GM21367 (cell line): ENCODE measurements around the gene PPDPF.
"Not testable (repeated sequence)": the region's sequence is repeated elsewhere in the genome, so short reads cannot be mapped to it uniquely, and the experiment has no call there.

ENCODE experiments used
- ATAC-seq: cut with Tn5 transposase; IDR thresholded peaks from one replicate; pipeline ENCODE4 v1.9.1; 2021; ENCODE audit not compliant: unreplicated experiment

PPDPF gene

DNA sequence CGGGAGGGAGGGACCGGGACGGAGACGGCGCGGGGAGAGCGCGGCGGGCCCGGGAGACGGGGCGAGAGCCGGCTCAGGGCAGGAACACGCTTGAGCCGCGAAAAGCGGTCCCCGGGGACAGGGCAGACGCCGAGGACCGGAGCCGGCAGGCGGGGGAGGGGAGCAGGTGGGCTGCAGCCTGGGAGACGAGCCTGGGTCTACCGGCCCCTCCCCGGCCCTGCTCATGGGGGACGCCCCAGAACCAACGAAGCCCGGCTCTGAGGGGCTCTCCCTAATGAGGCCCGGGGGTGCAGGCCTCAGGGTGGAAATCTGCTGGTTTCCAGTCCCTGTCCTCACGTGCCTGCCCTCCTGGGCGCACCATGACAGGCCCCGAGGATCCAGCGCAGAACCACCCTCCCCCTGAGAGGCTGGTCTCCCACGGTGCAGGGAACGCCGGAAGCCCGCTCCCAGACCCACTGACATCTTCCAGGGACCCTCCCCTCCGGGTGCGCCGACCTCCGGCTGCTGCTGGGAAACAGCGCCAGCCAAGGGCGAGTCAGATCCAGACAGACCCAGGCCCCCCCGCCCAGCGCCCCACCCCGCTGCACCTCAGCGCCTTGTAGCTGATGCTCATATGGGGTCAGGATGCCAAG lies 21.1 kb upstream of the PPDPF start:
- ATAC-seq: no peak

DNA sequence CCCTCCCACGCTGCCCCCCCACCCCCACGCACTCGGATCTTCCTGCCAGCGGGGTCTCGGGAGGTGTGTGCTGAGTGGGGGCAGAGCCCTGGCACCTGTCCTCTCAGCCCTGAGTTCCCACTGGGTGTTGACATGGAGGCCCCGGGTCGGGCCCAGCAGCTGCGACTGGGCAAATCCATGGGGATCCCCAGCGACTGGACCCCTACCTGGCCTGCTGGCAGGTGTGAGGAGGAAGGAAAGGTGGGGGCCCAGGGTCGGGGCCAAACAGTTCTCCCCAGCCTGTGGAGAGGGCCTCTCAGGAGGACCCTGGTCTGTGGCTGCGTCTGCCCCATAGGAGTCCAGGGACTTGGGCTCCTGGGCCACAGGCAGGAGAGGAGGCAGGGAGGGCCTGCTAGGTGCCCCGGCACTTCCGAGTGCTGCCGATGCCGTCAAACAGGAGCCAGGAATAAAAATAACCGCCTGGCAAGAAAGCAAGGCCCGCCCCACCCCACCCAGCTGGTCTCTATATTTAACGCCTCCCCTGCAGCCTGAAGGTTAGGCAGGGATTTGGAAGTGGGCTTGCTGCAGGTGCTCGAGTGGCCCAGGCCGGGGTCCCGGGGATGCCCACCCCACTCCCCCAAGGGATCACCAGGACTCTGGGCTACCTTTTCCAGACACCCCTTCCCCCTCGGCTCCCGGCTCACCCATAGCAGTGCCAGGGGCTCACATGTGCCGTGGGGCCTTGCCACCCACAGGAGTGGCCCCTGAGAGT lies 20.2 kb upstream of the PPDPF start:
- ATAC-seq: no peak

DNA sequence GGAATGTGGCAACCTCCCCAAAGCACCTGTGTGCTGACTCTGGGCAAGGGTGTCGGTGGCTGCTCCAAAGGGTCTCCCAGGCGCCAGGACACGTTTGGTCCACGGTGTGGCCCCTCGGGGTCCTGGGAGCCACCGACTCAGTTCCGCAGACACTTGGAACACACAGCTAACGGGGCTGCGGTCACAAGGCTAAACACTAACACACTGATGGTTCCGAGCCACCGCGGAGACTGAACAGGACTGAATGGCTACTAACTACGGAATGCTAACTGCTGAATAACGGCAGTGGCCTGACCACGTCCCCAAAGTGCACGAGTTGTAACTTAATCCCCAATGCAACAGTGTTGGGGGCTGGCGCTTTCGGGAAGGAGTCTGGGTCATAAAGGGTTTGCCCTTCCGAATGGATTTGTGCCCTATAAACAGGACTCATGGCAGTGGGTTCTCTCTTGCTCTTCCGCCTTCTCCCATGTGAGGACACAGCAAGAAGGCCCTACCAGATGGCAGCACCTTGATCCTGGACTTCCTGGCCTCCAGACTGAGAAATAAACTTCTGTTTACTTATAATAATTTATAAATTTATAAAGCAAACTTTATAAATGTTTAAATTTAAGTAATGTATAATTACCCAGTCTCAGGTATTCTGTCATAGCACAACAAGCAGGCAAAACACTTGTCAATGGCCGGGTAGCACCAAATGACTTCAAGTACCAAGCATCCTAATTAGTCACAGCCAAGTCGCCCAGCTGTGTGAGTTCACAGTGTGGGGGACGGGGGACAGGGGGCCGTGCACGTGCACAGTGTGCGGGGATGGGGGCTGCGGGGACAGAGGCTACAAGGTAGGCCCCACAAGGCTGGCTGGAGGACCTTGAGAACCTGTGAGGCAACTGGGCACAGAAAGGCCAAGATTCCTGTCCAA lies 19.4 kb upstream of the PPDPF start:
- no peak for ATAC-seq

DNA sequence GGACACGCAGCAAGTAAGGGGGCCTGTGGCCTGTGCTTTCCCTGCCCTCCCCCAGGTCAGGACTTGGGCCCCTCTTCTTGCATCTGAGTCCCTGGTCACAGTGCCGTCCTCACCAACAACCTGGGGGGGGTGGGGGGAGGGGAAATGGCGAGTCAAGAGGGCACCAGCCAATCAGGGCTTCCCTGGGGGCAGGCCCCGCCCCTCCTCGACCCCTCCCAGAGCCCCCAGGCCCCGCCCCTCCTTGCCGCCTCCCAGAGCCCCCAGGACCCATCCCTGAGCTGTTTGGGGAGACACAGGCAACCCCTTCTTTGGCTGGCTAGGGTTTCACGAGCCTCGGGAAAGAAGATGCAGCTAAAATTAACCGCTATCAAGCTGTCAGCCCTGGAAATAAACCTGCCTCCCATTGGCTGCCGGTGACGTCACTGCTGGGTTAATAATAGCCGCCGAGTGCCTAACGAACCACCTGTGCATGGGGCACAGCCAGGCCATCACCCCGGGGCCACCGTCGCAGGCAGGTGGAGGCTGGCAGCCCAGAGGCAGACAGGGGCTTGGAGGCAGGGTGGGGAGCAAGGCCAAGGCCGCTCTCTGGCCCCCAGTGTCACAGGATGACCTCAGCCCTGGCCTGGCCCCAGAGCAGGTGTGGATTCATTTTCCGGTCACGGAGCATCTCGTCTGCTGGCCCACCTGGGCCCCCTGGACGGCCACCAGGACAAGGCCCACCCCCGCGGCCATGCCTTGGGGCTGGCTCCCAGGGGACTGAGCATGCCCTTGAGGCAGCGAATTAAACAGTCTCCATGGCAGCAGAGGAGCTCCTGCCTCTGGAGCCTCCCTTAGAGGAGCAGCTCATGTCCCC lies 18.5 kb upstream of the PPDPF start:
- no peak for ATAC-seq

DNA sequence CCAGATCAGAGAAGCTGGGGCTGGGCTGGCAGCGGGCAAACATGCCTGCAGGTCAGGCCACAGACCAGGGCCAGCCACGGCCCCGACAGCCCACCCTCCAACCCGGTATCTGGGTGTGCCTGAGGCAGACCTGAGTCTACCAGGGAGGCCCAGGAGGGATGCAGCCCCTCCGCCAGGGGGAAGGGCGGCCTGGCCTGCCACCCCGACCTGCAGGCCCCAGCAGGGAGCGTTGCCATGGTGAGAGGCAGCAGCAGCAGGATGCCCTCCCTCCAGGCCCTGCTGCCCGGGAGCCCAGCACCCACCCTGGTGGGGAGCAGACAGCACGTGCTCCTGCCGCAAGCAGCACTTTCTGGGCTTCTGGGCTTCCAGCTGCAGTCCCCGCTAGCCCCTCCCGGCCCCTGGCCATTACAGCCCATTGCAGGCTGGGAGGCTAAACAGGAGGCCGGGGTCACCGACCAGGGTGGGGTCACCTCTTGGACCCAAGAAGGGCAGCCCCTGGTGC lies 17.8 kb upstream of the PPDPF start:
- ATAC-seq: no peak

DNA sequence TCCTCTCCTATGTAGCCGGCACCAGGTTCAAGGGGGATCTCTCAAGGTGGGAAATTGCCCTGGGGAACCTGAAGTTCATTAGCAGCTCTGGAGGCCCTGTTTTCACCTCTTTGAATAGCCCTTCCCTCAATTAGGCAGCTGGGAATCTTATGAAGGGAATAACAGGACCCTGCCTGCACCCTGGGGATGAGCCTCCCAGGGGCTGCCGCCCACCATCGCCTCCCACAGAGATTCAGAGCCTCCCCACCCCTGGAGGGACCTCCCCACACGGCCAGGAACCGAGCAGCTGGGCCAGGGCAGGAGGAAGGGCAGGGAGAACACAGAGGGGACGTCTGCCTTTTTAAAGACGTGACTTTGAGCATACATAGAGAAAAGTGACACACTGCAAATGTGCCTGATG lies 17.0 kb upstream of the PPDPF start:
- ATAC-seq: no peak

DNA sequence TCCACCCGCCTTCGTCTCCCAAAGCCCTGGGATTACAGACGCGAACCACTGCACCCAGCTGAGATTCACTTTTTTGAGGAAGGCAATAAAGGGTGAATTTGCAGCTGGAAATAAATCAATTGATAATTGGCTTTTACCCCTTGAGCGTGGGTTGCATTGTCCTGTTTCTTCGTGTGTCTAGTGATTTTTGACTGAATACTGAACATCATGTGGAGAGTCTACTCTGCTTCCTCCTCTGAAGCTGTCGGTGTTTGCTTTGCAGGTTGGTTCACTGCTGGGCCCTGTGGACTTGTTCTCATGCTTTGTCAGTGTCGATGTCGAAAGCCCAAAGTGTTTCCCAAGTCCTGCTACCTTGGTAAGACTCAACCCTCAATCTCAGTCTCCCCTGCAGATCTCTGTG lies 15.9 kb upstream of the PPDPF start:
- ATAC-seq: no peak

DNA sequence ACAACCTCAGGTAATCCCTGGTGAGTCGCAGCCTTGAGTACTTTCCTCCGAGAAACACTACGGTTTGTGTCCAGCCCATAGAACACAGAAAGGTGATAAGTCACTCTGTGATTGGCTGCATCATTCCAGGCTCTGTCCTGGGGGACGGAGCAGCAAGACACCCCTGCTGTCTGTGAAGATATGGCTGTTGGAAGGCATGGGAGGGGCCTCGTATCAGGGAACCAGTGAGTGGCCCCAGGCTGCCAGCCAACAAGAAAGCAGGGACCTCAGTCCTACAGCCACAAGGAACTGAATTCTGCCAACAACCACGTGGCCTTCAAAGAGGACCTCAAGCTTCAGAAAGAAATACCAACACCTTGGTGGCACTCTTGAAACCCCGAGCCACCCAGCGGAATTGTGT lies 15.3 kb upstream of the PPDPF start:
- ATAC-seq: no peak

DNA sequence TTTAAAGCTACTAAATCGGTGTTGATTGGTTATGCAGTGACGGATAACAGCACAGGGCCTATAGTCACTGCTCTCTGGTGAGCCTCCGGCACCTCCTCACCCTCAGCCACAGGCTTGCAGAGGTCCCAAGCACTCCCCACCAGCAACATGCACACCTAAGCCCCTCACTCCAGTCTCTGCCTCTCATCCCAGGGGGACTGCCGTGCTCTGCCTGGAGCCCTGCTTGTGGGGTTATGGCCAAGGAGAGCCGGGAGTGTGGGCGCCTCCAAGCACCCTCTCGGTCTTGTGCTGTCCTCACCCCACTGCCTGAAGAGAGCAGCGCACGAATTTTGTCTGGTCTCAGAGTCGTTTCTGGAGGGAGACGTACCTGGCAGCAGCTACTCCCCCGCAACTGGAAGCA lies 14.8 kb upstream of the PPDPF start:
- no peak for ATAC-seq

DNA sequence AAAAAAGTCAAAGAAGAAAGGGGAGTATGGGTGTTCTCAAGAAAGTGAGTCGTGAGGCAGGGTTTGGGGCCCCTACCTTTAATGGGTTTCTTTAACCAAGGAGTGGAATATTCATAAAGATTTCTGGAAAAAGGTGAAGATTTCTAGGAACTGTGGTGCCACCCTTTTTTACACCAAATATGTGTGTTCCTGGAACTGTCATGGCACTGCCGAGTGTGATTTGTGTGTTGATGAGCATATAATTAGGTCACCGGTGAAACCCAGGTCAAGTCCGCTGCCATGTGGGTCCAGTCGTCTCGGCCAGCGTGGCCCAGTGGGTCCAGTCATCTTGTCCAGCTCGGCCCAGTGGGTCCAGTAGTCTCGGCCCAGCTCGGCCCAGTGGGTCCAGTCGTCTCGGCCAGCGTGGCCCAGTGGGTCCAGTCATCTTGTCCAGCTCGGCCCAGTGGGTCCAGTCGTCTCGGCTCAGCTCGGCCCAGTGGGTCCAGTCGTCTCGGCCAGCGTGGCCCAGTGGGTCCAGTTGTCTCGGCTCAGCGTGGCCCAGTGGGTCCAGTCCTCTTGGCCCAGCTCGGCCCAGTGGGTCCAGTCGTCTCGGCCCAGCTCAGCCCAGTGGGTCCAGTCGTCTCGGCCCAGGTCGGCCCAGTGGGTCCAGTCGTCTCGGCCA lies 13.4 kb upstream of the PPDPF start:
- no peak for ATAC-seq

DNA sequence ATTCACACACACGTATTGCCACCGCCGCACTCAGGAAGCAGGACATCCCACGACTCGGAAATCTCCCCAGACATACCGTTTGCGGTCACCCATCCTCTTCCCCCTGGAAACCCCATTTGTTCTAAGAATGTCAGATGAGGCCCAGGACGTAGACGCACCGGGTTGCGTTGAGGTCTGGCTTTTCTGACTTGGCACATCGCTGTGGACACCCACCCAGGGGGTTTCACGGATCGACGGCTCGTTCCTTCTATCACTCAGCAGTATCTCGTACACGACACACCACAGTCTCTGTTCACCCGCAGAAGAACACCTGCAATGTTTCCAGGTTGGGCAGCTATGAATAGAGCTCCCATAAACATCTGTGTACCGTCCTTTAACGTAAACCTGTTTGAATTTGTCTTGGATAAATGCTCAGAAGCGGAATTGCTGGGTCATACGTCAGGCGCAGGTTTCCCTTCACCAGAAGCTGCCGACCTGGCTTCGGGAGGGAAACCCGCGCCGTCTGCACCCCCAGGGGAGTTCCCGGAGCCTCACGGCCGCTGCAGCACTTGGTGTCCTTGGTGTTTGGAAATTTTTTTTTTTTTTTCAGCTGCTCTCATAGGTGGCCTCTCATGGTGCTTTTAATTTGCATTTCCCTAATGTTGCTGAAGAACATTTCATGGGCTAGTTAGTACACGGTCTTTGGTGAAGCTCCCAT lies 12.3 kb upstream of the PPDPF start:
- no peak for ATAC-seq

DNA sequence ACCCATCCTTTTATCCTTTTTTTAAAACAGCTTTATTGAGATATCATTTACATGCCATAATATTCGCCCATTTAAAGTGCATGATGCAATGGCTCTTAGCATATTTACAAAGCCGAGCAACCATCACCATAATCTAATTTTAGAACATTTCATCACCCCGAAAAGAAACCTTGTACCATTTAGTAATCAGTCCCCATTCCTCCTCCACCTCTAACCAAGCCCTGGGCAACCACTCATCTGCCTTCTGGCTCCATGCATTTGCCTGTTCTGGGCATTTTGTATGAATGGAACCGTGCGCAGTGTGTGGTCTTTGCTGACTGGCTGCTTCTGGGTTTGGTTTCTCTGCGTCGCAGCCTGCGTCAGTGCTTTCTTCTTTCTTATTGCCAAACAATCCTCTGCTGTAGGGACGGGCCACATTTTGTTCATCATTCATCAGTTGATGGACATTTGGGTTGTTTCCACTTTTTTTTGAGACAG lies 11.4 kb upstream of the PPDPF start:
- ATAC-seq: no peak

DNA sequence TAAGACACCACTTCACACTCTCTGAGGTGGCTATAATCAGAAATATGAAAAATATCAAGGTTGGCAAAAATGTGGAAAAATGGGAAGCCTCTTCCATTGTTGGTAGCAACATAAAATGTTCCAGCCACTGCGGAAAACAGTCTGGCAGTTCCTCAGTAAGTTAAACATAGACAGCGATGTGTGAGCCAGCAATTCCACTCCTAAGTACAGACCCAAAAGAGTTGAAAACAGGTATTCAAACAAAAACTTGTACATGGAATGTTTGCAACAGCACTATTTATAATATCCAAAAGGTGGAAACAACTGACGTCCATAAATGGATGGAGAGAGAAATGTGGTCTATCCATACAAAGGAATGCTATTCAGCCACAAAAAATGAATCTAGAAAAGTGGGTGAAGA lies 7.4 kb upstream of the PPDPF start:
- ATAC-seq: no peak

DNA sequence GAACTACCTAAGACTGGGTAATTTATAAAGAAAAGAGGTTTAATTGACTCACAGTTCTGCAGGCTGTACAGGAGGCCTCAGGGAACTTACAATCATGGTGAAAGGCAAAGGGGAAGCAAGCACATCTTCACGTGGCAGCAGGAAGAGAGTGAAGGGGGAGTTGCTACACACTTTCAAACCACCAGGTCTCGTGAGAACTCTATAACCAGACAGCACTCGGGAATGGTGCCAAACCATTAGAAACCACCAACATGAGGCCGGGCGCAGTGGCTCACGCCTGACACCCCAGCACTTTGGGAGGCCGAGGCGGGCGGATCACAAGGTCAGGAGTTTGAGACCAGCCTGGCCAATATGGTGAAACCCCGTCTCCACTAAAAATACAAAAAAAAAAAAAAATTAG lies 6.0 kb upstream of the PPDPF start:
- not testable (repeated sequence) for ATAC-seq

DNA sequence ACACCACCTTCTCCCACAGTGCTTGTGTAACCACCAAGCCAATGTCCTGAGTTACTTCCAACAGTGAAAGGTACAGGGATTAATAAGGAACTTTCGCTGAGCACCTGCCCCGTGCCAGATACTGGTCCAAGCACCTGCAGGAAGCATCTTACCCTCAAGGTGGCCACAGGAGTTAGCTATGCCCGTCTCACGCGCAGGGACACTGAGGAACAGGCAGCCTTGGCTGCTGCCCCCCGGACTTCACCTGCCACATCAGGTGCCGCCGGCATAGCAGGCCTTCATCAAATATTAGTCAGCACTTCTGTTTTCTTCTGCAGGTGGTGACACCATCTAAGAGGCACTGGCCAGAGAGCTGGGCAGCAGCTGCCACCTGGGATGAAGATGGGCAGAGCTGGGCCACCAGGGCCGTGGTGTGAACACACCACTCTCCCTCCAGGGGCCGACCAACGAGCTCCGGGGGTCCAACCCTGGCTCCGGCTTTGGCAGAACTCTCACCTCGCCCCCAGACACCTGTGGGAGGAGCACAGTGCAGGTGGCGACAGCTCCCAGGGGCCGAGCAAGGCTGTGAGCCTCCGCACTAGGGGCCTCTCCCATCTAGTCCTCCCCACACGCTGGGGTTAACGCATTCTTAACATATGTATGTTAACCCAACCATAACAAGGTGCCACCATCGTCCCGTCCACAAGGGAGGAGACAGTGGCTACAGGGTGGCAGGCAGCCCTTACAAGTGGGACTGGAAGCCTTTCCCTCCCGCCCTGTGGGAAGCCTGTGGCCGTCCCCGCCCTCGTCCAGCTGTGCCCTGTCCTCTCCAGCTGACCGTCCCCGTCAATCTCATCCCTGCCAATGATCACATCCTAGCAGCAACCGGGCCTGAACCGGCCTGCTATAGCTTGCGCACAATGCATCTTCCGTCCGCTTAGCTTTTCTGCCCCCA lies 2.9 kb upstream of the PPDPF start:
- ATAC-seq: no peak

DNA sequence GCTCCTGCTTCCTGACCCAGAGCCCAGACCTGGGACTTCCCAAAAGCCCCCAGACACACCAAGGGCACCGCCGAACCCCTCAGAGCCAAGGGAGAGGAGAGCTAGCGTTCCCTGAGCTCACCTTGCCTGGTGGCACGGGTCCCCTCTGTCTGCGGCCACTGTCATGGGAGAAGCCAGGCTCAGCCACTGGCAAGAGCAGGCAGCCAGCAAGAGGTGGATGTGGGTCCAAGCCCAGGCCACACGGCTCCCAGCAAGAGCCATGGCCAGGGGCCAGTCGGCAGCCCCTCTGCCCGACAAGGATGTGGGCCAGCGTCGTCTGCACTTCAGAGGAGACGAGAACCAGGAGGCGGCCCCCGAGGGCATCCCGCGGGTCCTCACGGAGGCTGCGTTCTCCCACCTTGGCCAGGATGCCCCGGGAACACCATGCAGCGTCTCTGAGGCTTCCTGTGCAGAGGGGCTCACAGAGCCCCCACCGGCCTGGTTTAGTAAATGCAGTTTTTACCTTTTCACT lies 2.2 kb upstream of the PPDPF start:
- ATAC-seq: no peak

DNA sequence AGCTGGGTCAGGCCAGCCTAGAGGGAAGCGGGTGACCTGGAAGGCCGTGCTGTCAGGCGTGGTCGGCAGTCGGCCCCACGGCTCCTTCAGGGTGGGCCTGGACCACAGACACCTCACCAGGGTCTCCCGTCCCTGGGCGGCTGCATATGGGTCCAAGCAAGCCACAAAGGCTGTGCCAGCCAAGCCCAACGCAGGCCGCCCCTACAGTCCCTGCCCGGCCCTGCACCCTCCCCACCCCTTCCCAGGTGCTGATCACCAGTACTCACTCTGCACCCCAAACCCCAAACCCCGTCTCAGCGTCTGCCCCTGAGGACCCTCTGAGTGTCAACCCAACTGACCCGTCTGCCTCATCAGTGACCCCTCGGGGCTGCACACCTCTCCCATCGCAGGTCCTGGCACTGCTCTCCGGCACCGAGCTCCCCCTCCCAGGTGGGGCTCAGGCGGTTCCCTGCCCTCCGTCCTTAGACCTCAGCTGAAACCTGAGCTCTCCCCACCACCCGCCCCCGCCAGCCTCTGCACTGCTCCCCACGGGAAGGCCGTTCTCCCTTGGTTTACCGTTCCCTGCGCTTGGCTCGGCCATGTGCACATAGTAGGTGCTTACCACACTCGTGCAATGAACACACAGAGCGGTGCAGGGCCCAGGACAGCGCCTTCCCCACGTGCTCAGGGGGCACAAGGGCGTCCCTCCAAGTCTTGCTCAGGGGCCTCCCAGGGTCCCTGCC lies 1.5 kb upstream of the PPDPF start:
- no peak for ATAC-seq
